HEK293 (cell line): ENCODE measurements around the gene SDC3.

Source experiments
- CTCF ChIA-PET: fragments of 350-600 bp; formaldehyde crosslinking; extraction: SDS; loops from one replicate; lab custom pipeline; 2021; ENCODE audit warnings: antibody characterized with exemption; lab: Yijun Ruan, JAX
- POLR2A ChIA-PET: fragments of 300-600 bp; formaldehyde crosslinking; extraction: SDS; loops from one replicate; lab custom pipeline; 2020; ENCODE audit warnings: antibody characterized with exemption, inconsistent platforms; lab: Yijun Ruan, JAX
- H3K27ac ChIP-seq: fragments of 200-500 bp; sonication (Bioruptor generic); 2 replicates; pipeline ENCODE4 v1.5.1; 2014; ENCODE audit warnings: low read depth, low read length, control low read depth, inconsistent platforms; ENCODE audit errors: extremely low read depth
- H3K36me3 ChIP-seq, 2 experiments: fragments of 200-500 bp in 1 of 2; sonication (Bioruptor generic) in 1 of 2; 1 replicate in 1 of 2; 2 replicates in 1 of 2; pipeline ENCODE4 v1.5.1; 2014 to 2017; ENCODE audit warnings: inconsistent platforms in 2 of 2, low read length in 2 of 2; ENCODE audit not compliant: control insufficient read depth in 2 of 2, insufficient read depth in 1 of 2
- H3K4me1 ChIP-seq: fragments of 200-500 bp; sonication (Bioruptor generic); 2 replicates; pipeline ENCODE4 v1.5.1; 2014; ENCODE audit warnings: mild to moderate bottlenecking, low read length, inconsistent platforms; ENCODE audit not compliant: control insufficient read depth, insufficient read depth
- H3K4me3 ChIP-seq: 2 replicates; pipeline ENCODE4 v1.5.1; 2011; ENCODE audit warnings: low read depth, mild to moderate bottlenecking, control low read depth, low read length, moderate library complexity
- H3K9me3 ChIP-seq: fragments of 200-500 bp; sonication (Bioruptor generic); 2 replicates; pipeline ENCODE4 v1.5.1; 2014; ENCODE audit warnings: low read depth, low read length, inconsistent platforms; ENCODE audit not compliant: control insufficient read depth, insufficient read depth
- EGR2 ChIP-seq: fragments of 450-650 bp; formaldehyde crosslinking; IDR thresholded peaks from 2 replicates; pipeline ENCODE4 v1.5.1; 2016; ENCODE audit warnings: low read depth, missing biosample characterization, missing genetic modification characterization
- GLIS1 ChIP-seq: fragments of 450-650 bp; formaldehyde crosslinking; IDR thresholded peaks from 2 replicates; pipeline ENCODE4 v1.5.1; 2016; ENCODE audit warnings: missing biosample characterization, missing genetic modification characterization
- HOXA7 ChIP-seq: sonication (generic); formaldehyde crosslinking; IDR thresholded peaks from 2 replicates; pipeline ENCODE4 v1.8.1; 2022; ENCODE audit warnings: missing genetic modification reagents, borderline replicate concordance
- KLF1 ChIP-seq: fragments of 450-650 bp; formaldehyde crosslinking; IDR thresholded peaks from 2 replicates; pipeline ENCODE4 v1.5.1; 2016; ENCODE audit warnings: missing biosample characterization, missing genetic modification characterization
- MZF1 ChIP-seq: fragments of 450-650 bp; formaldehyde crosslinking; IDR thresholded peaks from 2 replicates; pipeline ENCODE4 v1.5.1; 2017; ENCODE audit warnings: missing biosample characterization, missing genetic modification characterization, borderline replicate concordance
- SP7 ChIP-seq: fragments of 450-650 bp; formaldehyde crosslinking; IDR thresholded peaks from 2 replicates; pipeline ENCODE4 v1.5.1; 2016; ENCODE audit warnings: missing biosample characterization, missing genetic modification characterization
- TCF7L2 ChIP-seq: IDR thresholded peaks from 2 replicates; pipeline ENCODE4 v1.6.1; 2011; ENCODE audit warnings: low read depth, mild to moderate bottlenecking, inconsistent platforms, low read length, moderate library complexity, borderline replicate concordance
- TRIM28 ChIP-seq: IDR thresholded peaks from 2 replicates; pipeline ENCODE4 v1.6.1; 2011; ENCODE audit warnings: low read length, control low read depth, borderline replicate concordance
- ZBTB48 ChIP-seq: fragments of 450-650 bp; formaldehyde crosslinking; IDR thresholded peaks from 2 replicates; pipeline ENCODE4 v1.5.1; 2016; ENCODE audit warnings: missing biosample characterization, missing genetic modification characterization
- ZIC2 ChIP-seq: fragments of 450-650 bp; formaldehyde crosslinking; IDR thresholded peaks from 2 replicates; pipeline ENCODE4 v1.5.1; 2016; ENCODE audit warnings: missing biosample characterization, missing genetic modification characterization
- ZNF114 ChIP-seq: fragments of 450-650 bp; formaldehyde crosslinking; IDR thresholded peaks from 2 replicates; pipeline ENCODE4 v1.5.0; 2017; ENCODE audit warnings: missing biosample characterization, missing genetic modification characterization
- ZNF16 ChIP-seq: fragments of 450-650 bp; formaldehyde crosslinking; IDR thresholded peaks from 2 replicates; pipeline ENCODE4 v1.5.1; 2016; ENCODE audit warnings: low read depth, missing biosample characterization, missing genetic modification characterization
- ZNF221 ChIP-seq: fragments of 450-650 bp; formaldehyde crosslinking; IDR thresholded peaks from 2 replicates; pipeline ENCODE4 v1.5.1; 2017; ENCODE audit warnings: missing biosample characterization, missing genetic modification characterization, borderline replicate concordance
- ZNF23 ChIP-seq: fragments of 450-650 bp; formaldehyde crosslinking; IDR thresholded peaks from 2 replicates; pipeline ENCODE4 v1.5.1; 2016; ENCODE audit warnings: missing biosample characterization, missing genetic modification characterization, borderline replicate concordance
- ZNF24 ChIP-seq: fragments of 450-650 bp; formaldehyde crosslinking; IDR thresholded peaks from 2 replicates; pipeline ENCODE4 v1.5.1; 2016; ENCODE audit warnings: missing biosample characterization, missing genetic modification characterization
- ZNF350 ChIP-seq: fragments of 450-650 bp; formaldehyde crosslinking; IDR thresholded peaks from 2 replicates; pipeline ENCODE4 v1.5.0; 2017; ENCODE audit warnings: missing biosample characterization, mild to moderate bottlenecking, missing genetic modification characterization
- ZNF416 ChIP-seq: fragments of 450-650 bp; formaldehyde crosslinking; IDR thresholded peaks from 2 replicates; pipeline ENCODE4 v1.5.1; 2016; ENCODE audit warnings: missing biosample characterization, missing genetic modification characterization
- ZNF426 ChIP-seq: fragments of 450-650 bp; formaldehyde crosslinking; IDR thresholded peaks from 2 replicates; pipeline ENCODE4 v1.5.1; 2017; ENCODE audit warnings: missing biosample characterization, missing genetic modification characterization, mild to moderate bottlenecking, inconsistent platforms, moderate library complexity
- ZNF561 ChIP-seq: fragments of 450-650 bp; IDR thresholded peaks from 2 replicates; pipeline ENCODE4 v1.5.1; 2018; ENCODE audit warnings: missing biosample characterization, missing genetic modification characterization, borderline replicate concordance
- ZNF629 ChIP-seq: fragments of 450-650 bp; formaldehyde crosslinking; IDR thresholded peaks from 2 replicates; pipeline ENCODE4 v1.5.1; 2017; ENCODE audit warnings: missing biosample characterization, missing genetic modification characterization
- ZNF701 ChIP-seq: fragments of 450-650 bp; formaldehyde crosslinking; IDR thresholded peaks from 2 replicates; pipeline ENCODE4 v1.5.1; 2016; ENCODE audit warnings: missing biosample characterization, missing genetic modification characterization
- ZNF707 ChIP-seq: fragments of 450-650 bp; formaldehyde crosslinking; IDR thresholded peaks from 2 replicates; pipeline ENCODE4 v1.5.1; 2016; ENCODE audit warnings: missing biosample characterization, missing genetic modification characterization
- ZNF777 ChIP-seq: fragments of 450-650 bp; formaldehyde crosslinking; IDR thresholded peaks from 2 replicates; pipeline ENCODE4 v1.5.1; 2017; ENCODE audit warnings: missing biosample characterization, missing genetic modification characterization, borderline replicate concordance
- ZNF830 ChIP-seq: fragments of 450-650 bp; IDR thresholded peaks from 2 replicates; pipeline ENCODE4 v1.5.0; 2018; ENCODE audit warnings: missing biosample characterization, missing genetic modification characterization, low read depth, mild to moderate bottlenecking, moderate library complexity
- ZNF837 ChIP-seq: fragments of 450-650 bp; formaldehyde crosslinking; IDR thresholded peaks from 2 replicates; pipeline ENCODE4 v1.5.1; 2016; ENCODE audit warnings: missing biosample characterization, missing genetic modification characterization
- ZSCAN5A ChIP-seq: fragments of 450-650 bp; formaldehyde crosslinking; IDR thresholded peaks from 2 replicates; pipeline ENCODE4 v1.5.1; 2016; ENCODE audit warnings: missing biosample characterization, missing genetic modification characterization
- TF ChIP-seq, protein P1 (sequence below): fragments of 450-650 bp; formaldehyde crosslinking; IDR thresholded peaks from 2 replicates; pipeline ENCODE4 v1.5.1; 2016; ENCODE audit warnings: missing biosample characterization, missing genetic modification characterization
- TF ChIP-seq, protein P2 (sequence below): fragments of 450-650 bp; formaldehyde crosslinking; IDR thresholded peaks from 2 replicates; pipeline ENCODE4 v1.5.1; 2017; ENCODE audit warnings: missing biosample characterization, missing genetic modification characterization
- TF ChIP-seq, protein P3 (sequence below): fragments of 450-650 bp; formaldehyde crosslinking; IDR thresholded peaks from 2 replicates; pipeline ENCODE4 v1.5.1; 2016; ENCODE audit warnings: missing biosample characterization, missing genetic modification characterization

Gene SDC3

GRCh38 chr1:30871276-30871871 lies 37.2 kb downstream of the SDC3 start:
- POLR2A ChIA-PET = no interaction called here
- CTCF ChIA-PET = no interaction called here
- Histone ChIP-seq H3K4me3 (no peak overlapping the region), H3K9me3 (no peaks in the 10 kb centered on the region), H3K4me1 (no peaks in the 10 kb centered on the region), H3K27ac (no peak overlapping the region), H3K36me3 (peaks cover 0 to 43% of the 10 kb centered on the region in 2 experiments; a peak in 1 of 3 replicates)
- TF ChIP-seq KLF1 (no peak), MZF1 (tag by site-specific recombination) (no peak), ZNF114 (tag by site-specific recombination) (no peak), ZNF701 (tag by site-specific recombination) (no peak), TRIM28 (no peak), ZNF416 (tag by site-specific recombination) (no peak), HOXA7 (CRISPR knock-in tag) (no peak), ZNF350 (no peak), ZNF24 (no peak), ZNF426 (tag by site-specific recombination) (no peak), SP7 (tag by site-specific recombination) (no peak), ZBTB48 (tag by site-specific recombination) (no peak)
- TF ChIP-seq, protein P1, sequence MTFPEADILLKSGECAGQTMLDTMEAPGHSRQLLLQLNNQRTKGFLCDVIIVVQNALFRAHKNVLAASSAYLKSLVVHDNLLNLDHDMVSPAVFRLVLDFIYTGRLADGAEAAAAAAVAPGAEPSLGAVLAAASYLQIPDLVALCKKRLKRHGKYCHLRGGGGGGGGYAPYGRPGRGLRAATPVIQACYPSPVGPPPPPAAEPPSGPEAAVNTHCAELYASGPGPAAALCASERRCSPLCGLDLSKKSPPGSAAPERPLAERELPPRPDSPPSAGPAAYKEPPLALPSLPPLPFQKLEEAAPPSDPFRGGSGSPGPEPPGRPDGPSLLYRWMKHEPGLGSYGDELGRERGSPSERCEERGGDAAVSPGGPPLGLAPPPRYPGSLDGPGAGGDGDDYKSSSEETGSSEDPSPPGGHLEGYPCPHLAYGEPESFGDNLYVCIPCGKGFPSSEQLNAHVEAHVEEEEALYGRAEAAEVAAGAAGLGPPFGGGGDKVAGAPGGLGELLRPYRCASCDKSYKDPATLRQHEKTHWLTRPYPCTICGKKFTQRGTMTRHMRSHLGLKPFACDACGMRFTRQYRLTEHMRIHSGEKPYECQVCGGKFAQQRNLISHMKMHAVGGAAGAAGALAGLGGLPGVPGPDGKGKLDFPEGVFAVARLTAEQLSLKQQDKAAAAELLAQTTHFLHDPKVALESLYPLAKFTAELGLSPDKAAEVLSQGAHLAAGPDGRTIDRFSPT (tag by site-specific recombination) = no peak

DNA sequence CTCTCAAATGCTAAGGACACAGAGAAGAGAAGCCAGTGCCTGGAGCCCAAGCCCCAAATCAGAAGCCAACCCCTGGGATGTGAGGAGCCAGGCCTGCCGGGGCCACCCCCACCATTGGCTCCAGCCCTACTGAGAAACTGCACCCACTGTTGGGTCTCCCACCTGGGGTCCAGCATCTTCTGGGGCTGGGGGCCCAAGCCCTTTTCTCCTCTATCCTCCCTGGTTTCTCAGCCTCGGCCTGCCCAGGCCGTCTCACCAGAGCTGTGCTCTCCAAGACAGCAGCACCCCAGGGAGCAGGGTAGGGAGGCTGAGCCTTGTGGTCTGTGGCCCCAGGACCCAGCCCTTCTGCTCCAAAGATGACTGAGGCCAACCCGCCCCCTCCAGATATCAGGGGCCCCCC lies 37.9 kb downstream of the SDC3 start:
- CTCF ChIA-PET = no interaction called here
- H3K36me3 ChIP-seq = peaks cover 0 to 39% of the 10 kb centered on the region in 2 experiments; a peak in 1 of 3 replicates
- H3K4me1 ChIP-seq = no peaks in the 10 kb centered on the region
- POLR2A ChIA-PET = no interaction called here
- H3K9me3 ChIP-seq = no peaks in the 10 kb centered on the region
- H3K4me3 ChIP-seq = no peak overlapping the region
- H3K27ac ChIP-seq = no peak overlapping the region
- TF ChIP-seq GLIS1 (tag by site-specific recombination) (no peak), EGR2 (no peak), ZNF561 (tag by site-specific recombination) (no peak), ZNF16 (tag by site-specific recombination) (no peak), ZIC2 (tag by site-specific recombination) (no peak), ZNF23 (tag by site-specific recombination) (no peak), ZNF777 (tag by site-specific recombination) (no peak), ZNF221 (tag by site-specific recombination) (no peak), ZSCAN5A (tag by site-specific recombination) (no peak), TCF7L2 (no peak), ZNF837 (no peak), ZNF426 (tag by site-specific recombination) (no peak), ZNF629 (no peak), ZNF707 (tag by site-specific recombination) (no peak), ZNF830 (tag by site-specific recombination) (no peak)
- TF ChIP-seq, protein P2, sequence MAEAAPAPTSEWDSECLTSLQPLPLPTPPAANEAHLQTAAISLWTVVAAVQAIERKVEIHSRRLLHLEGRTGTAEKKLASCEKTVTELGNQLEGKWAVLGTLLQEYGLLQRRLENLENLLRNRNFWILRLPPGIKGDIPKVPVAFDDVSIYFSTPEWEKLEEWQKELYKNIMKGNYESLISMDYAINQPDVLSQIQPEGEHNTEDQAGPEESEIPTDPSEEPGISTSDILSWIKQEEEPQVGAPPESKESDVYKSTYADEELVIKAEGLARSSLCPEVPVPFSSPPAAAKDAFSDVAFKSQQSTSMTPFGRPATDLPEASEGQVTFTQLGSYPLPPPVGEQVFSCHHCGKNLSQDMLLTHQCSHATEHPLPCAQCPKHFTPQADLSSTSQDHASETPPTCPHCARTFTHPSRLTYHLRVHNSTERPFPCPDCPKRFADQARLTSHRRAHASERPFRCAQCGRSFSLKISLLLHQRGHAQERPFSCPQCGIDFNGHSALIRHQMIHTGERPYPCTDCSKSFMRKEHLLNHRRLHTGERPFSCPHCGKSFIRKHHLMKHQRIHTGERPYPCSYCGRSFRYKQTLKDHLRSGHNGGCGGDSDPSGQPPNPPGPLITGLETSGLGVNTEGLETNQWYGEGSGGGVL = no peak
- TF ChIP-seq, protein P3, sequence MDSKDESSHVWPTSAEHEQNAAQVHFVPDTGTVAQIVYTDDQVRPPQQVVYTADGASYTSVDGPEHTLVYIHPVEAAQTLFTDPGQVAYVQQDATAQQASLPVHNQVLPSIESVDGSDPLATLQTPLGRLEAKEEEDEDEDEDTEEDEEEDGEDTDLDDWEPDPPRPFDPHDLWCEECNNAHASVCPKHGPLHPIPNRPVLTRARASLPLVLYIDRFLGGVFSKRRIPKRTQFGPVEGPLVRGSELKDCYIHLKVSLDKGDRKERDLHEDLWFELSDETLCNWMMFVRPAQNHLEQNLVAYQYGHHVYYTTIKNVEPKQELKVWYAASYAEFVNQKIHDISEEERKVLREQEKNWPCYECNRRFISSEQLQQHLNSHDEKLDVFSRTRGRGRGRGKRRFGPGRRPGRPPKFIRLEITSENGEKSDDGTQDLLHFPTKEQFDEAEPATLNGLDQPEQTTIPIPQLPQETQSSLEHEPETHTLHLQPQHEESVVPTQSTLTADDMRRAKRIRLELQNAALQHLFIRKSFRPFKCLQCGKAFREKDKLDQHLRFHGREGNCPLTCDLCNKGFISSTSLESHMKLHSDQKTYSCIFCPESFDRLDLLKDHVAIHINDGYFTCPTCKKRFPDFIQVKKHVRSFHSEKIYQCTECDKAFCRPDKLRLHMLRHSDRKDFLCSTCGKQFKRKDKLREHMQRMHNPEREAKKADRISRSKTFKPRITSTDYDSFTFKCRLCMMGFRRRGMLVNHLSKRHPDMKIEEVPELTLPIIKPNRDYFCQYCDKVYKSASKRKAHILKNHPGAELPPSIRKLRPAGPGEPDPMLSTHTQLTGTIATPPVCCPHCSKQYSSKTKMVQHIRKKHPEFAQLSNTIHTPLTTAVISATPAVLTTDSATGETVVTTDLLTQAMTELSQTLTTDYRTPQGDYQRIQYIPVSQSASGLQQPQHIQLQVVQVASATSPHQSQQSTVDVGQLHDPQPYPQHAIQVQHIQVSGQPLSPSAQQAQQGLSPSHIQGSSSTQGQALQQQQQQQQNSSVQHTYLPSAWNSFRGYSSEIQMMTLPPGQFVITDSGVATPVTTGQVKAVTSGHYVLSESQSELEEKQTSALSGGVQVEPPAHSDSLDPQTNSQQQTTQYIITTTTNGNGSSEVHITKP (tag by site-specific recombination) = no peak
